ENCODE results near the gene PRKN. TPM values are rescaled to one million over a fixed set of nuclear protein-coding genes. Genes with fewer than 3 reads are reported as not detected.

The PRKN gene
- total and polyA plus RNA-seq, 2 donors (not counting 3 experiments of a cell fraction or from before 2014, with no cell fraction given) = 0.06 TPM; not detected in 1

DNA sequence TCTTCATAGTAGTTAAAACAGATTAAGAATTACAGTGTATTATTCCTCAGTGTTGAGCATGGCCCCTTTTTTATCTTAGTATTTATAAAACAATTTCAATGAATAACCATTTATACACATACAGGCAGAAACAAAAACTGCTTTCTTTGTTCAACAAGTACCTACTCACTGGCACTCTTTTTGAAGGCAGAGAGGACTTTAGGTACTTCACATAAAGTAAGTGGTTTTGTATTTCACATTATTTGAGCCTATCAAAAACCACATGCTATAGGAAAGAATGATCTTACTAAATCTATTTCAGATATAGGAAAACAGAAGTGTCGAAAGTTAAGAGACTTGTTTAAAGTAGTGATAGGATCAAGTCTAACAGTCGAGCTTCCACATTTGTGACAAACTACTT, 73.8 kb downstream of the PRKN start:
- Histone ChIP-seq H4K20me1 (replicated peaks; ENCODE audit: control insufficient read depth, extremely low read depth, insufficient read depth, low read length) (no peaks in the 10 kb centered on the region), H2AFZ (ENCODE audit: low read depth, low read length) (no peak overlapping the region), H3K4me3 (replicated peaks in 1 of 3; ENCODE audit: insufficient read depth in 1 of 3, low read depth in 1 of 3, low read length in 3 of 3) (no peak overlapping the region), H3K9me1 (replicated peaks; ENCODE audit: control insufficient read depth, extremely low read depth, insufficient read depth, low read length) (no peaks in the 10 kb centered on the region), H3K4me1 (ENCODE audit: control insufficient read depth, extremely low read depth, insufficient read depth, low read length) (no peaks in the 10 kb centered on the region), H3K4me2 (ENCODE audit: insufficient read depth, low read length) (no peak overlapping the region), H3K27me3 (ENCODE audit: control insufficient read depth in 2 of 2, insufficient read depth in 2 of 2, low read length in 2 of 2) (no peaks in the 10 kb centered on the region), H3K9me3 (replicated peaks; ENCODE audit: control insufficient read depth, insufficient read depth, low read length) (no peaks in the 10 kb centered on the region), H3K9ac (replicated peaks; ENCODE audit: extremely low read depth, insufficient read depth, low read length) (no peak overlapping the region), H3K36me3 (ENCODE audit: control insufficient read depth in 2 of 2, extremely low read depth in 1 of 2, insufficient read depth in 2 of 2, low read length in 2 of 2) (no peaks in the 10 kb centered on the region), H3K27ac (ENCODE audit: insufficient read depth, low read depth, low read length) (no peak overlapping the region), H3K79me2 (ENCODE audit: control insufficient read depth, insufficient read depth, low read length) (no peaks in the 10 kb centered on the region)
- FAIRE-seq (no peak), DNase-seq (ENCODE audit: low read depth, low spot score) (no peak)
- POLR2A ChIA-PET = no interaction called here
- intact Hi-C loops (cut with micrococcal nuclease) (no loop called here), dilution Hi-C loops (cut with MboI; ENCODE audit: extremely low pct_ligation_motif_present, low sequenced_read_pairs) (no loop called here)
- TF ChIP-seq, protein P1, sequence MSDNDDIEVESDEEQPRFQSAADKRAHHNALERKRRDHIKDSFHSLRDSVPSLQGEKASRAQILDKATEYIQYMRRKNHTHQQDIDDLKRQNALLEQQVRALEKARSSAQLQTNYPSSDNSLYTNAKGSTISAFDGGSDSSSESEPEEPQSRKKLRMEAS (IDR thresholded peaks at IDR 0.05; ENCODE audit: insufficient read depth, insufficient read length) = no peak
- TF ChIP-seq POLR2AphosphoS5 (IDR thresholded peaks at IDR 0.05; ENCODE audit: insufficient read depth, low read depth, low read length) = no peak
- TF ChIP-seq POLR2A (IDR thresholded peaks at IDR 0.05; ENCODE audit: low read depth, low read length) = no peak
- TF ChIP-seq FOS (IDR thresholded peaks at IDR 0.05; ENCODE audit: borderline replicate concordance, insufficient read depth, low read length) = no peak
- TF ChIP-seq JUN (IDR thresholded peaks at IDR 0.05; ENCODE audit: borderline replicate concordance, insufficient read depth, insufficient read length, low read depth) = no peak
- TF ChIP-seq GATA2 (IDR thresholded peaks at IDR 0.05; ENCODE audit: insufficient read depth, insufficient read length, low read depth, low read length) = no peak
- TF ChIP-seq EZH2 (IDR thresholded peaks at IDR 0.05; ENCODE audit: borderline replicate concordance, low read depth, low read length, severe bottlenecking) = no peak
- TF ChIP-seq, protein P2, sequence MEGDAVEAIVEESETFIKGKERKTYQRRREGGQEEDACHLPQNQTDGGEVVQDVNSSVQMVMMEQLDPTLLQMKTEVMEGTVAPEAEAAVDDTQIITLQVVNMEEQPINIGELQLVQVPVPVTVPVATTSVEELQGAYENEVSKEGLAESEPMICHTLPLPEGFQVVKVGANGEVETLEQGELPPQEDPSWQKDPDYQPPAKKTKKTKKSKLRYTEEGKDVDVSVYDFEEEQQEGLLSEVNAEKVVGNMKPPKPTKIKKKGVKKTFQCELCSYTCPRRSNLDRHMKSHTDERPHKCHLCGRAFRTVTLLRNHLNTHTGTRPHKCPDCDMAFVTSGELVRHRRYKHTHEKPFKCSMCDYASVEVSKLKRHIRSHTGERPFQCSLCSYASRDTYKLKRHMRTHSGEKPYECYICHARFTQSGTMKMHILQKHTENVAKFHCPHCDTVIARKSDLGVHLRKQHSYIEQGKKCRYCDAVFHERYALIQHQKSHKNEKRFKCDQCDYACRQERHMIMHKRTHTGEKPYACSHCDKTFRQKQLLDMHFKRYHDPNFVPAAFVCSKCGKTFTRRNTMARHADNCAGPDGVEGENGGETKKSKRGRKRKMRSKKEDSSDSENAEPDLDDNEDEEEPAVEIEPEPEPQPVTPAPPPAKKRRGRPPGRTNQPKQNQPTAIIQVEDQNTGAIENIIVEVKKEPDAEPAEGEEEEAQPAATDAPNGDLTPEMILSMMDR (IDR thresholded peaks at IDR 0.05; ENCODE audit: extremely low read depth in 1 of 2, insufficient read depth in 1 of 2, low read depth in 1 of 2, low read length in 2 of 2) = no peak
- no peak for TF ChIP-seq MYC (IDR thresholded peaks at IDR 0.05; ENCODE audit: low read depth, low read length)
- BruUV-seq (replicated peaks) = no TSS peak
- CTCF ChIA-PET = no interaction called here

All from endothelial cell of umbilical vein (primary cell).